Left lung (tissue), 10 donors: ENCODE results near the gene KDF1. TPM values are rescaled to one million over a fixed set of nuclear protein-coding genes. Genes with fewer than 3 reads are reported as not detected.

Experiments
- ATAC-seq: fragments of 200-7000 bp; cut with Tn5 transposase; one replicate; pipeline ENCODE4 v1.9.1; 2020; ENCODE audit warnings: moderate library complexity
- DNase-seq, 4 donors: peaks; one replicate each; pipeline ENCODE4 v3.0.0-alpha.2; 2013 to 2020
- H3K27ac ChIP-seq, 2 donors: fragments of 200-600 bp; sonication (generic) in 1 of 2; one replicate each; pipeline versions ENCODE4 v1.5.0 to v1.8.0; 2020 to 2021
- H3K27me3 ChIP-seq, 2 donors: fragments of 200-600 bp; sonication (generic) in 1 of 2; one replicate each; pipeline versions ENCODE4 v1.5.0 to v1.8.0; 2020 to 2021
- H3K36me3 ChIP-seq, 2 donors: fragments of 200-600 bp; sonication (generic) in 1 of 2; one replicate each; pipeline versions ENCODE4 v1.5.0 to v1.8.0; 2020 to 2021
- H3K4me1 ChIP-seq, 2 donors: fragments of 200-600 bp; one replicate each; pipeline ENCODE4 v1.8.0; 2021
- H3K4me3 ChIP-seq, 2 donors: fragments of 200-600 bp; sonication (generic) in 1 of 2; one replicate each; pipeline versions ENCODE4 v1.5.0 to v1.8.0; 2020 to 2021; ENCODE audit warnings: mild to moderate bottlenecking in 1 of 2
- H3K9me3 ChIP-seq, 2 donors: fragments of 200-600 bp; sonication (generic) in 1 of 2; one replicate each; pipeline versions ENCODE4 v1.5.0 to v1.8.0; 2020 to 2021
- CTCF ChIP-seq, 2 donors: fragments of 200-600 bp; sonication (generic) in 1 of 2; IDR thresholded peaks; one replicate each; pipeline versions ENCODE4 v1.5.0 to v1.8.0; 2021; ENCODE audit warnings: antibody characterized with exemption in 2 of 2
- intact Hi-C, 2 donors: fragments of 100-400 bp; cut with DNase I; formaldehyde crosslinking; loops; one replicate each; pipeline versions ENCODE4 v1.11.2 to v1.14.2; 2022
- polyA plus RNA-seq, 6 donors: library from polyadenylated mRNA; unstranded; fragments of 120-200 nt; gene quantifications; one replicate each; pipeline ENCODE4 v1.2.1, GENCODE V29; 2013; ENCODE audit not compliant: insufficient read length in 6 of 6
- total RNA-seq, 2 donors: library from RNA; stranded (reverse); fragmentation: NEBNext Ultra II Directional; extraction: Animal tissue kit (Norgen Biotek cat#: 25700); gene quantifications; one replicate each; pipeline ENCODE4 v1.2.1, GENCODE V29; 2021
- donor health status: DM: no; HTN: yes; CAD: no.
- donor health status: DM: no; HTN: no; CAD: no.

The KDF1 gene
- total and polyA plus RNA-seq, 8 donors: 6.7 to 12.1 (median 7.9) TPM

DNA sequence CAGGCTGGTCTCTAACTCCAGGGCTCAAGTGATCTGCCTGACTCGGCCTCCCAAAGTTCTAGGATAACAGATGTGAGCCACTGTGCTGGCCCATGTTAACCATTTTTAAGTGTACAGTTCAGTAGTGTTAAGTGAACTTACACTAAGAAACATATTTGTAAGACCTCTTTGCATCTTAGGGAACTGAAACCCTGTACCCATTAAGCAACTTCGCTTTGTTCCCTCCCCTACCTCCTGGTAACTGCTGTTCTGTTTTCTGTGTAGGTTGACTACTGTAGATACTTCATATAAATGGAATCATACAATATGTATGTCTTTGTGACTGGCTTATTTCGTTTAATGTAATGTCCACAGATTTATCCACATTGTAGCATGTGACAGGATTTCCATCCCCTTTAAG is 27.7 kb downstream of the KDF1 start:
- TF ChIP-seq CTCF (IDR thresholded peaks at IDR 0.05): no peak
- no peak for DNase-seq
- peaks cover 0 to 86% of the 10 kb centered on the region in 2 donors for H3K36me3 ChIP-seq

GRCh38 chr1:26923711-26924110 is 36.6 kb downstream of the KDF1 start:
- Histone ChIP-seq H3K4me1 (peaks cover 13 to 32% of the 10 kb centered on the region in 2 donors), H3K27me3 (no peaks in the 10 kb centered on the region), H3K9me3 (no peaks in the 10 kb centered on the region), H3K36me3 (peaks cover 3 to 54% of the 10 kb centered on the region in 2 donors), H3K4me3 (no peak overlapping the region), H3K27ac (no peak overlapping the region)
- no peak for DNase-seq
- intact Hi-C loops: no loop called here
- ATAC-seq: no peak
- no peak for TF ChIP-seq CTCF (IDR thresholded peaks at IDR 0.05)

More for the DNA sequence above, 27.7 kb downstream of the KDF1 start:
- Histone ChIP-seq H3K27me3 (no peaks in the 10 kb centered on the region), H3K27ac (no peak overlapping the region), H3K4me3 (no peak overlapping the region), H3K9me3 (no peaks in the 10 kb centered on the region), H3K4me1 (peaks cover 0 to 12% of the 10 kb centered on the region in 2 donors)
- intact Hi-C loops: no loop called here
- peak; percentile 51 for ATAC-seq

DNA sequence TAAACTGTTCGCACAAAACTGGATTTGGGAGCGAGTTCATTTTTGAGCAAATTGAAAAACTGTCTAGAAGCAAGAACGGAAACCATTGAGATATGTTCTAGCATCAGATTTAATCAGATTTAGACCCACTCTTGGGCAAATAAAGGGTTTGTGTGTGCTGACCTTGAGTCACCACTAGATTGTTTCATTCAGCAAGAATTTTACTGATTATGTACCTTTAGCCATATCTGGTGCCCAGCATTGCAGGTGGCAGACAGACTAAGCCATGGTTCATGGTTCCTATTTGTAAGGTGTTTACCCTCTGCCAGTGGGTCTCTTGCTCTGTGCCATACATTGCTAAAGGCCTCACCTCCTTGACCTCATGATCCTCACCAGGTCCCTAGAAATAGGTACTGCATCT is 37.4 kb downstream of the KDF1 start:
- Histone ChIP-seq H3K27me3 (no peaks in the 10 kb centered on the region), H3K4me1 (peaks cover 13 to 32% of the 10 kb centered on the region in 2 donors), H3K36me3 (peaks cover 3 to 46% of the 10 kb centered on the region in 2 donors), H3K27ac (no peak overlapping the region), H3K9me3 (no peaks in the 10 kb centered on the region), H3K4me3 (peak overlapping the region; percentile 98 to 100)
- no peak for TF ChIP-seq CTCF (IDR thresholded peaks at IDR 0.05)
- intact Hi-C loops: no loop called here
- DNase-seq (no peak), ATAC-seq (no peak)

GRCh38 chr1:26922431-26922729 is 37.9 kb downstream of the KDF1 start:
- DNase-seq (no peak), ATAC-seq (no peak)
- Histone ChIP-seq H3K9me3 (no peaks in the 10 kb centered on the region), H3K36me3 (peaks cover 3 to 41% of the 10 kb centered on the region in 2 donors), H3K4me1 (peaks cover 13 to 32% of the 10 kb centered on the region in 2 donors), H3K4me3 (peak overlapping the region; percentile 98 to 100), H3K27me3 (no peaks in the 10 kb centered on the region), H3K27ac (peak overlapping the region; percentile 82 to 91)
- intact Hi-C loops: no loop called here
- TF ChIP-seq CTCF (IDR thresholded peaks at IDR 0.05): no peak

- TF ChIP-seq CTCF (IDR thresholded peaks at IDR 0.05): no peak
- peak within 1 kb of the TSS; percentile 98 to 100 for H3K4me3 ChIP-seq
- H3K9me3 ChIP-seq: no peaks in the 10 kb centered on the region
- peak within 1 kb of the TSS; percentile 82 to 91 for H3K27ac ChIP-seq
- no peaks in the 10 kb centered on the region for H3K27me3 ChIP-seq
- peak; percentile 94 to 99 (median 98) for DNase-seq
- peaks cover 13 to 32% of the 10 kb centered on the region in 2 donors for H3K4me1 ChIP-seq
- ATAC-seq: peak; percentile 99
- H3K36me3 ChIP-seq: peaks cover 3 to 36% of the 10 kb centered on the region in 2 donors
- intact Hi-C loops: no loop called here
Observed at GRCh38 chr1:26921540-26922430, 38.5 kb downstream of the KDF1 start, which contains the start of gene NUDC. Gene NUDC (plus strand): TSS chr1:26921743. CDS start chr1:26921849, 106 bp downstream.
